MM.1S (cell line): ENCODE data around the gene GTF2H3.

Experiments
- EZH2phosphoT487 ChIP-seq: fragments of 300-600 bp; sonication (generic); IDR thresholded peaks from 2 replicates; pipeline ENCODE4 v1.6.1; 2018; ENCODE audit warnings: antibody characterized with exemption, low read length
- TF ChIP-seq, protein P1 (sequence below): fragments of 300-600 bp; sonication (generic); IDR thresholded peaks from 2 replicates; pipeline ENCODE4 v1.5.1; 2016; ENCODE audit warnings: antibody characterized with exemption, low read length, mixed read lengths

DNA sequence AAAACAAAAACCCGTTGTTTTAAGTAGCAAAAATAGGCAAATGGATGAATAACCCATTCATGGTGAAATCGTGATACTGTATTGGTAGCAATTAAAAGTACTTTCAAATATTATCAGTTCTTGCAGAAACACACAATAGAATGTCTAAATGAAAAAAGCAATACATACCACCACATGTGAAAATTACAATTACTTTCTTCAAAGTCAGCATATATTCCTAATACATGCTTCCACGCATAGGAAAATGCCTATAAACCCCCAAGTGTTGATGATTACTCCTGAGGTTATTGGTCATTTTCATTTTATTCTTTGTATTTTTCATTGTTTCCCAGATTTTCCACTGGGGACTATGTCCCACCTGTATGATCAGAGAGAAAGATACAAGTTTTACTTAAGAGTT, 16.5 kb upstream of the GTF2H3 start:
- TF ChIP-seq EZH2phosphoT487: no peak
- TF ChIP-seq, protein P1, sequence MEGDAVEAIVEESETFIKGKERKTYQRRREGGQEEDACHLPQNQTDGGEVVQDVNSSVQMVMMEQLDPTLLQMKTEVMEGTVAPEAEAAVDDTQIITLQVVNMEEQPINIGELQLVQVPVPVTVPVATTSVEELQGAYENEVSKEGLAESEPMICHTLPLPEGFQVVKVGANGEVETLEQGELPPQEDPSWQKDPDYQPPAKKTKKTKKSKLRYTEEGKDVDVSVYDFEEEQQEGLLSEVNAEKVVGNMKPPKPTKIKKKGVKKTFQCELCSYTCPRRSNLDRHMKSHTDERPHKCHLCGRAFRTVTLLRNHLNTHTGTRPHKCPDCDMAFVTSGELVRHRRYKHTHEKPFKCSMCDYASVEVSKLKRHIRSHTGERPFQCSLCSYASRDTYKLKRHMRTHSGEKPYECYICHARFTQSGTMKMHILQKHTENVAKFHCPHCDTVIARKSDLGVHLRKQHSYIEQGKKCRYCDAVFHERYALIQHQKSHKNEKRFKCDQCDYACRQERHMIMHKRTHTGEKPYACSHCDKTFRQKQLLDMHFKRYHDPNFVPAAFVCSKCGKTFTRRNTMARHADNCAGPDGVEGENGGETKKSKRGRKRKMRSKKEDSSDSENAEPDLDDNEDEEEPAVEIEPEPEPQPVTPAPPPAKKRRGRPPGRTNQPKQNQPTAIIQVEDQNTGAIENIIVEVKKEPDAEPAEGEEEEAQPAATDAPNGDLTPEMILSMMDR: no peak
